Measurements from ENCODE around the gene PDGFRB.

The PDGFRB gene

DNA sequence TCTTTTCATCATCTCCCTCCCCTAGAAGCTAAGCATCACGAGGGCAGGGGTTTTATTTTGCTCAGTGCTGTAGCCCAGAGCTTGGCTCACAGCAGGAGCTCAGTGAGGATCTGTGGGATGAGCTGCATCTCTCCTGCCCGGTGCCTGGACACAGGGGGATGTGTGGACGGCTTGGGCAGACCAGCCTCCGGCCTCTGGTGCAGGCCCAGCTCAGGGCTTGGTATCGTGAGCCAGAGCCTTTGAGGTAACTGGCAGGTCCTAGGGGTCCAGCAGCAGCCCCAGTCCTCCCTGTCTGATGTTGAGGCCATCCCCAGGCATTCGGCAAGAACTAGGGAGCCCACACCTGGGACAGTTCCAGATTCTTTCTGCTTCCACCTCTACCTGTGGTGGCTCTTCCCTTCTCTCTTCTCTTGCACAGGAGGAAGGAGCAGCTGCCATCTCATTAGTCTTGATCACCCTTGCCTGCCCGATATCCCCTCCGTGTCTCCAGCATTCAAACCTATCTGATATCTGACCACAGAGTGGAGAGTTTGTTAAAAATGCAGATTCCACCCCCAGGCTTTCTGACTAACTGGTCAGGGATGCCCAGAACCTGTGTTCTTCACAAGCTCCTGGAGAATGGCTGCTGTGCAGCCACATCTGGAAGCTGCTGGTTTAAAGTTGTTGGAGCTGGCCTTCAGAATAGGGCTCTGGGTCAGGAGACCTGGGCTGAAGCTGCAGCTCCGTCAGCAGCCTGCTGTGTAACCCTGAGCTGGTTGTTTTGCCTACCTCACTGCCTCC is 26.3 kb upstream of the PDGFRB start:
- no peak for DNase-seq

DNA sequence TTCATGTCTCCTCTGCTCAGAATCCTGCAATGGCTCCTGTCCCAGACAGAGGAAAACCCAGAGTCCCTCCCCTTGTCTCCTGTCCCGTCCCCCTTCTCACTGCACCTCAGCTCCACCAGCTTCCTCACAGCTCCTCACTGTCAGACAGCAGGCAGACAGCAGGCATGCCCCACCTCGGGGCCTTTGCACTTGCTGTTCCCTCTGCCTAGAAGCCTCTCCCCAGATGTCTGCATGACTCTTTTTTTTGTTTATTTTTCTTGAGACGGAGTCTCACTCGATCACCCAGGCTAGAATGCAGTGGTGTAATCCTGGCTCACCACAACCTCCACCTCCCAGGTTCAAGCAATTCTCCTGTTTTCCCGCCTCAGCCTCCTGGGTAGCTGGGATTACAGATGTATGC is 25.4 kb upstream of the PDGFRB start:
- no peak for DNase-seq

DNA sequence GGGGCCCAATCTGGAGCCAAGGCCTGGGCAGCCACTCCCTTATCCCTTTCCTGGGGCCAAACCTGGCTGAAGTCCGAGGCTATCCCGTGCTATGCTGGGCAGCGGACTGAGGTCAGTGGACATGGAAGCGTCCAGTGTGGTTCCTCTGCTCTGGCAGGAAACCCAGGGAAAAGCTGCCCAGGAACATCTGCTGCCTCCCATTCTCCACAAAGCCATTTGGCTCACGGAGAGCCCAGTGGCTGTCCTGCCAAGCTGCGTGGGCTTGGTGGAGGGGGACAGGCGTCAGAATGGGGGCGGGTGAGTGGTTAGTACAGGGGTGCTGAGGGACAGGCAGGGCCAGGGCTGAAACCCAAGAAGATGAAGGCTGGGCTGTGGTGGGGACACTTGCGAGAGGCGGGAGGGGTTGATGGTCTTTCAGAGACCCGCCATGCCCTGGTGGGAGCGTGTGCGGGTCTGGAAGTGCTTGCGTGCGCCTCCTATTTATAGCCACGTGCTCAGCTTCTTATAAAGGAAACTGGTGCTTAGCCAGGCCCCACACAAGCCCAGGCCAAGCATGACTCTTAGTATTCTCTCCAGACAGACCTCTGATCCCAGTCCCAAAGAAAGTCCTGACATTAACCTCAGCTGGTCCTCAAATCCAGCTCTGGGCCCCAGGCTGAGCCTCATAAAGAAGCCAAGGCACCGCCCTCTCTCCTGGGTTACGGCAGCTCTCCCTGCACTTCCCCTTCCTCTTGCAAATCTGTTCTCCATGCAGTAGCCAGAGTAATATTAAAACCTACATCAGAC is 24.8 kb upstream of the PDGFRB start:
- DNase-seq = no peak

DNA sequence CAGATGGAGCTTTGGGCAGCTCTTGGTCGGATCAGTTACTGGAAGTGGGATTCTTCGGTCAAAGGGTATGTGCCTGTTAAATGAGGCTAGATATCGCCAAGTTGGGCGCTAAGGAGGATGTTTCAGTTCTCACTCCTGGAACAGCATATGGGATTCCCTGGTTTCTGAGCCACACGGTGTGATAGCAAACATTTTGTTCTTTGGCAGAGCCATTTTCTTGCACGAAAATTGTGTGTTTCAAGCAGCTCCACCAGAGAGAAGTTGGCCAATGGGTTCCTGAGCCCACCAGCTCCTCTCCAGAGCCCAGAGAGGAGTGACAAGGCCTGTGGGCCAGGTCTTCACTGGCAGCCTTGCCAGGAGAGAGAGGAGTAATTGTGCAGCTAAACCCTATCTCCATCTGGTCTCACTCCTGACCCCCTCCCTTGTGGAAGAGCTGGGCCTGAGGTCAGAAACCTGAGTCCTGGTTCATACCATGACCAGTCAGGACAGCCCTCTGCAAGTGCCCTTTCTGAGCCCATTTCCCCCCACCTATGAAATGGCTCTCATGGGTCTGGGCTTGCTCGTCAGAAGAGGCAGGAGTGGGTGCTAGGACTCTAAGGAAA is 23.5 kb upstream of the PDGFRB start:
- no peak for DNase-seq

DNA sequence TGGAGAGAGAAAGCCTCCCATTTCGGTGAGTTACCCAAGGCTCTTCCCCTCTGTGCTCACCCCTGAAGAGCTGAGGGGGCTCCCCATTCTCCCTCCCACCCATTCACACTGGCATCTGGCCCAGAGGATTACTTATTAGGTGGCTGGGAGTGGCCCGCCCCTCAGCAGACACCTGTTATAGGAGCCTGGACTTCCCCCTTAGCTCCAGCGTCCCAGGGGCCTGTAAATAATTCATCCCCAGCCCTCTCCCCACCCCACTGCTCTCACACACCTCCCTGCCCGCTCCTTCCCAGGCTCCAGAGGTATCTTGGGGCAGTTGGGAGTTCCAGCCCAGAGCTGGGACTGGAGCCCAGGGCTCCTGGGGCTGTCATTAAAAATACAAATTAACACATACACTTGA is 22.6 kb upstream of the PDGFRB start:
- DNase-seq = no peak

- no peak for DNase-seq
These were observed 22.1 kb upstream of the PDGFRB start for GRCh38 chr5:150177721-150178120.

DNA sequence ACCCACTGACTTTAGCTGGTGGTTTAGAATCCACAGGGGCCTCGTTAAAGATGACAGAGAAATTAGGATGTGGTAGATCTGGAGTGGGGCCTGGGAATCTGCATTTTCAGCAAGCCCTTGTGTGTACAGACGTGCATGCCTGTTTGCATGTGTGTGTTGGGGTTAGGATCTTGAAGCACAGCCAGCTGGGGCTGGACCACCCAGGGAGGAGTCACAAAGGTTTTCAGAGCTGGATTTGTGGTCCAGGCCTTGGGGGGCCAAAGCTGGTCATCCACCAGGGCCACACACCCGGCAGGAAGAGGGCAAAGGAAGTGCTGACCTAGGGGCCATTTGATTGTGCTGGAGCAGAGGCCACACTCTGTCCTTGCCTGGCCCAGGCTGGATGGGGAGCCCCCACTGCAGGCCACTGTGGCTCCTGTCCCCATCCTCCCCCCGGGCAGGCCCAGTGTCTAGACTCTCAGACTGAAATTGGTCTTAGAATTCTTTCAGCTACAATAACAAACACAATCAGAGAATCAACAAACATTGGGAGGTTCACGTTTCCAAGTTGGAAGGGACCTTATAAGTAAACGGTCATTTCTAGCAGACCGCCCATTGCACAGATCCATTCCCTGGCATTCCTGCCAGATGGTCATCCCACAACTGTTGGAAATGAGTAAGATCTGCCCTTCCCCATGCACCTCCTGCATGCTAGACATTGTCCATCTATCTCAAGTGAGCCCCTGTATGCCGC is 21.3 kb upstream of the PDGFRB start:
- no peak for DNase-seq

DNA sequence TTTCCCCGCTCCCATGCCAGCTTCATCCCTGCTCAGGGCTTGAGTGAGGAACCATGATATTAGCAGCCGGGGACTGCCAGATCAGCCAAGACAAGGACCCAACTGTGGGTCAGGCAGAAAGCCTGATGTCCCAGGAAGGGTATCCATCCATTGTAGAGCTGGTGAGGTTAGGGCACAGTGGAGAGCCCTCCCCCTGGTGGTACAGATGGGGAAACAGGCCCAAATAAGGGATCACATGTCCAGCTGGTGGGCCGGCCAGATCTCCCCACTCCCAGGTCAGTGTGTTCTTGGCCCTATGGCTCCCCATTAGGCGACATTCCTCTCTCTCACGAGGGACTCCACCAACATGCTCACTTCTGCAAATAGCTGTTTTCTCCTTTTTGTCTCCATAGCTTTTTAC is 19.9 kb upstream of the PDGFRB start:
- no peak for DNase-seq

DNA sequence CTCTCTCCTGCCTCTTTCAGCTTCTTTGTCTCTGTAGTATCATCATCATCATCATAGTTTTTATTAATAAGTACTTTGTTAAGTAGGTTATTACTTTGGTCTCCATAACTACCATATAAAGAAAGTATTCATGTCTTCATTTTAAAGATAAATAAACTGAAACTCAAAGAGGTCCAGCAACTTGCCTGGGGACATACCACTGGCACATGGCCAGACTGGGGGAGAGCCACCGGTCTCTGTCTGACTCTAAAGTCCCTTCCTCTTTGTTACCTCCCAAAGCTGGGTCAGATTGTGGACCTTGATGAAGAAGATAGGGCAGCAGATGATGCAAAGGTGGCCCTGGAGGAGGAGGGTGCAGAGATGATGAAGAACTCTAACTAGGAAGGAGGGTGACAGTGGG is 19.4 kb upstream of the PDGFRB start:
- DNase-seq = no peak

GRCh38 chr5:150174285-150174684 is 18.6 kb upstream of the PDGFRB start:
- no peak for DNase-seq

DNA sequence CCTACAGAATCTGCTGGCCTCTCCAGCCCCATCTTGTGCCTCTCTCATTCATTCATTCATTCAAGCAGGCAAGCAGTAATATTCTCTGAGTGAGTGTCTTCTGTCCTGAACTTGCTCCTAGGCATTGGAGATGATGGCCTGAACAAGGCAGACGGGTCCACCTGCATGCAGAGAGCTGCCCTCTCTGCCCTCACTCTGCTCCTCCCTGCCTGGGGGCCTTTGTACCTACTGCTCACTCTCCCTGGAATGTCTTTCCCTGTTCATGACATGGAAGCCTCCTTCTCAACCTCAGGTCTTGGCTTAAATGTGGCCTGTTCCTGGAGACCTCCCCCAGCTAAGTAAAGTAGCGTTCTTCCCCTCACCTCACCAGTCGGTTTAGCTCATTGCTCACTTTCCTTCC is 17.5 kb upstream of the PDGFRB start:
- DNase-seq = no peak

DNA sequence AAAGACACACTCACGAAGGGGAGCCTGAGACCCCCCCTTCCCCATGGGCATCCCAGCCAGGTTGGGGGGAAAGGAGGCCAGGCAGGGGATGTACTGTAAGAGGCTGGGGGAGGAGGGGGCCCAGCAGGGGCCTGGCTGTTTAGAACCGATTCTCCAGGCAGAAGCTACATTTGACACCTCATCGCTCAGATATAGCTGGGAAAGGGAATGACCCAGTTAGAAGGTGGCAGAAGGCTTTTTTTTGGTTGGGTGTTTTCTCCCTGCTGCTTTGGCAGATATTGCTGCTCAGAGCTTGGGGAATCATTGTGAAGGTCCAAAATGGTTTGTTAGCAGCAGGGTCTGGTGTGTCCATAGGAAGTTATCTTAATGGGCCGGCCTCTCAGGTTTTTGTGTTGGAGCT is 16.9 kb upstream of the PDGFRB start:
- no peak for DNase-seq

- no peak for DNase-seq
These were observed 16.5 kb upstream of the PDGFRB start for GRCh38 chr5:150172145-150172544.

DNA sequence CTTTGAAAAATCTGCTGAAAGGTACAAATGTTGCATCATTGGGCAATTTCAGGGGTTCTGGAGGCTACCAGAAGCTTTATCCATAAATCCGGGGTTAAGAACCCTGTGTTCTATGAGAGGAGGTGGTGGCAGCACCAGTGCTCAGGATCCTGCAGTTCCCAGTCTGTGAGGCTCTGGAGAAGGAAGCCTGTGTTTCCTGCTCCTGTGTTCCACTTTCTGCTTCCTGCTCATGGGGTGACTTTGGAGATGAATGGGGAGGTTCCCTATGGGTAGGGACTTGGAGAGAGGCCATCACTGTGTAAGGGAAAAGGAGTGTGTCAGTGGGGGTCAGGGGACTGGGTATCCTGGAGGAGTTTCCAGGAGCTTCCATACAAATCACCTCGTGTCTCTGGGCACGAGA is 13.2 kb upstream of the PDGFRB start:
- no peak for DNase-seq

GRCh38 chr5:150167908-150168307 is 12.3 kb upstream of the PDGFRB start:
- DNase-seq = no peak

- DNase-seq = no peak
These were observed 11.8 kb upstream of the PDGFRB start for GRCh38 chr5:150167512-150167850.

DNA sequence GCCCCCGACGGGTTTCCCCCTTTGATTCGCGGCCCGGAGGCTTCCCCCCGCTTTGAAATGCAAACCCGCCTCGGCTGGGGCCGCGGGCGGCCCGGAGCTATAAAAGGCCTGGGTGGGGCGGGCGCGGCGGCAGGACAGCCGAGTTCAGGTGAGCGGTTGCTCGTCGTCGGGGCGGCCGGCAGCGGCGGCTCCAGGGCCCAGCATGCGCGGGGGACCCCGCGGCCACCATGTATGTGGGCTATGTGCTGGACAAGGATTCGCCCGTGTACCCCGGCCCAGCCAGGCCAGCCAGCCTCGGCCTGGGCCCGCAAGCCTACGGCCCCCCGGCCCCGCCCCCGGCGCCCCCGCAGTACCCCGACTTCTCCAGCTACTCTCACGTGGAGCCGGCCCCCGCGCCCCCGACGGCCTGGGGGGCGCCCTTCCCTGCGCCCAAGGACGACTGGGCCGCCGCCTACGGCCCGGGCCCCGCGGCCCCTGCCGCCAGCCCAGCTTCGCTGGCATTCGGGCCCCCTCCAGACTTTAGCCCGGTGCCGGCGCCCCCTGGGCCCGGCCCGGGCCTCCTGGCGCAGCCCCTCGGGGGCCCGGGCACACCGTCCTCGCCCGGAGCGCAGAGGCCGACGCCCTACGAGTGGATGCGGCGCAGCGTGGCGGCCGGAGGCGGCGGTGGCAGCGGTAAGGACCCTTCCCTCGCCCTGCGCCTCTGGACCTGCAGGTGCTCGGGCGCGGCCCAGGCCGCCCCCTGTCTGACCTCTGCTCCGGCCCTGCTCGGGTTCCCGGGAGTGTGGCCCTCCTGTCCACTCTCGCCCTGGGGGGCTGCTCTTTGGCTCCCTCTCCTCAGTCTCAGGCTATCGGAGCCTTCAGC is 11.2 kb upstream of the PDGFRB start, which contains the start of gene CDX1:
Gene CDX1, plus strand, starts transcription at position 129 of the 862 bp plus-strand sequence. Its CDS starts 99 bp downstream, at position 228.
- no peak for DNase-seq

GRCh38 chr5:150166037-150166649 is 10.5 kb upstream of the PDGFRB start:
- DNase-seq = no peak

- no peak for DNase-seq
These were observed 8.8 kb upstream of the PDGFRB start for GRCh38 chr5:150164211-150164980.

GRCh38 chr5:150163547-150164059 is 8.0 kb upstream of the PDGFRB start:
- no peak for DNase-seq

DNA sequence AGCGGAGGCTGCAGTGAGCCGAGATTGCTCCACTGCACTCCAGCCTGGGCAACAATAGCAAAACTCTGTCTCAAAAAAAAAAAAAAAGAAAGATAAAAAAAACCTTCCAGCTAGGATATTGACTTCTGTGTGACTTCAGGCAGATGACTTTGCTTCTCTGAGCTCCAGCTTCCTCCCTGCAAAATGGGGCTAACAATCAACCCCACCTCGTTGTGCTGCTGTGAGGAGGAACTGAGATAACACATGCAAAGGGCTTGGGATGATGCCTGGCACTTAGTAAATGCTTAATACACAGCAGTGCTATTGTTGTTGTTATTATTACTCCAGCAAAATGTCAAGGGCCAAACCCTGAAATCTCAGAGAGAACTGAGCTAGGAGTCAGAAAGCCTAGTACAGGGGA is 7.4 kb upstream of the PDGFRB start:
- DNase-seq = no peak
